ENCODE results near the gene DACH1. TPM values are rescaled to one million over a fixed set of nuclear protein-coding genes. Genes with fewer than 3 reads are reported as not detected.

The DACH1 gene
- total RNA-seq, 1 donor from 2014 or later: 1.6 TPM

GRCh38 chr13:71886880-71887279 lies 19.9 kb upstream of the DACH1 start:
- DNase-seq (ENCODE audit: low read depth) (no peak), FAIRE-seq (no peak)
- no peaks in the 10 kb centered on the region for H3K9me3 ChIP-seq (ENCODE audit: insufficient read depth, low read depth, low read length)

GRCh38 chr13:71882120-71882519 lies 15.1 kb upstream of the DACH1 start:
- TF ChIP-seq CTCF (IDR thresholded peaks at IDR 0.05; ENCODE audit: insufficient read depth, low read depth, low read length): no peak
- TF ChIP-seq EZH2 (IDR thresholded peaks at IDR 0.05; ENCODE audit: insufficient read depth, low read length): no peak

More at GRCh38 chr13:71886880-71887279, 19.9 kb upstream of the DACH1 start:
- Mint-ChIP-seq H3K36me3 (ENCODE audit: low read depth, unreplicated experiment) (no peaks in the 10 kb centered on the region), H3K9me3 (ENCODE audit: unreplicated experiment) (no peaks in the 10 kb centered on the region), H3K4me3 (ENCODE audit: unreplicated experiment) (no peak overlapping the region), H3K27me3 (ENCODE audit: low read depth, unreplicated experiment) (no peaks in the 10 kb centered on the region), H3K4me1 (ENCODE audit: low read depth, unreplicated experiment) (no peaks in the 10 kb centered on the region), H3K27ac (ENCODE audit: unreplicated experiment) (no peak overlapping the region)
- Histone ChIP-seq H2AFZ (ENCODE audit: low read depth, low read length) (no peak overlapping the region), H3K27me3 (ENCODE audit: insufficient read depth, low read length) (no peaks in the 10 kb centered on the region), H3K4me3 (ENCODE audit: insufficient read depth, low read depth, low read length) (no peak overlapping the region), H3K4me2 (ENCODE audit: low read length) (no peak overlapping the region), H3K9ac (ENCODE audit: low read length) (no peak overlapping the region), H3K36me3 (ENCODE audit: insufficient read depth, low read length) (no peaks in the 10 kb centered on the region), H3K27ac (ENCODE audit: low read depth, low read length) (no peak overlapping the region), H4K20me1 (ENCODE audit: insufficient read depth, low read length) (no peaks in the 10 kb centered on the region), H3K79me2 (ENCODE audit: insufficient read depth, low read length) (no peaks in the 10 kb centered on the region), H3K4me1 (ENCODE audit: insufficient read depth, low read length) (no peaks in the 10 kb centered on the region)
- TF ChIP-seq CTCF (IDR thresholded peaks at IDR 0.05; ENCODE audit: insufficient read depth, low read depth, low read length) (no peak), EZH2 (IDR thresholded peaks at IDR 0.05; ENCODE audit: insufficient read depth, low read length) (no peak)

GRCh38 chr13:71880753-71881541 lies 13.9 kb upstream of the DACH1 start:
- H3K36me3 Mint-ChIP-seq (ENCODE audit: low read depth, unreplicated experiment): no peaks in the 10 kb centered on the region
- DNase-seq (ENCODE audit: low read depth): peak; percentile 65
- Histone ChIP-seq H2AFZ (ENCODE audit: low read depth, low read length) (no peak overlapping the region), H3K4me2 (ENCODE audit: low read length) (peak overlapping the region; percentile 30), H3K4me1 (ENCODE audit: insufficient read depth, low read length) (no peaks in the 10 kb centered on the region), H3K4me3 (ENCODE audit: insufficient read depth, low read depth, low read length) (no peak overlapping the region), H4K20me1 (ENCODE audit: insufficient read depth, low read length) (no peaks in the 10 kb centered on the region), H3K9me3 (ENCODE audit: insufficient read depth, low read depth, low read length) (no peaks in the 10 kb centered on the region), H3K36me3 (ENCODE audit: insufficient read depth, low read length) (no peaks in the 10 kb centered on the region), H3K79me2 (ENCODE audit: insufficient read depth, low read length) (no peaks in the 10 kb centered on the region), H3K27ac (ENCODE audit: low read depth, low read length) (no peak overlapping the region), H3K27me3 (ENCODE audit: insufficient read depth, low read length) (no peaks in the 10 kb centered on the region), H3K9ac (ENCODE audit: low read length) (no peak overlapping the region)
- FAIRE-seq: no peak
- peaks cover 18% of the 10 kb centered on the region for H3K4me1 Mint-ChIP-seq (ENCODE audit: low read depth, unreplicated experiment)
- no peak overlapping the region for H3K4me3 Mint-ChIP-seq (ENCODE audit: unreplicated experiment)
- TF ChIP-seq CTCF (IDR thresholded peaks at IDR 0.05; ENCODE audit: insufficient read depth, low read depth, low read length) (no peak), EZH2 (IDR thresholded peaks at IDR 0.05; ENCODE audit: insufficient read depth, low read length) (no peak)
- H3K9me3 Mint-ChIP-seq (ENCODE audit: unreplicated experiment): peaks cover 2% of the 10 kb centered on the region
- H3K27ac Mint-ChIP-seq (ENCODE audit: unreplicated experiment): peak overlapping the region; percentile 36
- H3K27me3 Mint-ChIP-seq (ENCODE audit: low read depth, unreplicated experiment): no peaks in the 10 kb centered on the region

More at GRCh38 chr13:71882120-71882519, 15.1 kb upstream of the DACH1 start:
- H3K4me2 ChIP-seq (ENCODE audit: low read length): no peak overlapping the region
- H3K36me3 ChIP-seq (ENCODE audit: insufficient read depth, low read length): no peaks in the 10 kb centered on the region
- Mint-ChIP-seq H3K36me3 (ENCODE audit: low read depth, unreplicated experiment) (no peaks in the 10 kb centered on the region), H3K27ac (ENCODE audit: unreplicated experiment) (no peak overlapping the region), H3K9me3 (ENCODE audit: unreplicated experiment) (peaks cover 2% of the 10 kb centered on the region), H3K4me1 (ENCODE audit: low read depth, unreplicated experiment) (peaks cover 14% of the 10 kb centered on the region), H3K4me3 (ENCODE audit: unreplicated experiment) (no peak overlapping the region), H3K27me3 (ENCODE audit: low read depth, unreplicated experiment) (no peaks in the 10 kb centered on the region)
- no peak overlapping the region for H3K9ac ChIP-seq (ENCODE audit: low read length)
- FAIRE-seq (no peak), DNase-seq (ENCODE audit: low read depth) (no peak)
- no peaks in the 10 kb centered on the region for H3K9me3 ChIP-seq (ENCODE audit: insufficient read depth, low read depth, low read length)
- H3K4me1 ChIP-seq (ENCODE audit: insufficient read depth, low read length): no peaks in the 10 kb centered on the region
- no peak overlapping the region for H3K4me3 ChIP-seq (ENCODE audit: insufficient read depth, low read depth, low read length)
- no peak overlapping the region for H3K27ac ChIP-seq (ENCODE audit: low read depth, low read length)
- H4K20me1 ChIP-seq (ENCODE audit: insufficient read depth, low read length): no peaks in the 10 kb centered on the region
- no peaks in the 10 kb centered on the region for H3K79me2 ChIP-seq (ENCODE audit: insufficient read depth, low read length)
- no peak overlapping the region for H2AFZ ChIP-seq (ENCODE audit: low read depth, low read length)
- no peaks in the 10 kb centered on the region for H3K27me3 ChIP-seq (ENCODE audit: insufficient read depth, low read length)
